ENCODE measurements around the gene YY1AP1.
"Not testable (repeated sequence)": the region's sequence is repeated elsewhere in the genome, so short reads cannot be mapped to it uniquely, and the experiment has no call there.

Gene YY1AP1

DNA sequence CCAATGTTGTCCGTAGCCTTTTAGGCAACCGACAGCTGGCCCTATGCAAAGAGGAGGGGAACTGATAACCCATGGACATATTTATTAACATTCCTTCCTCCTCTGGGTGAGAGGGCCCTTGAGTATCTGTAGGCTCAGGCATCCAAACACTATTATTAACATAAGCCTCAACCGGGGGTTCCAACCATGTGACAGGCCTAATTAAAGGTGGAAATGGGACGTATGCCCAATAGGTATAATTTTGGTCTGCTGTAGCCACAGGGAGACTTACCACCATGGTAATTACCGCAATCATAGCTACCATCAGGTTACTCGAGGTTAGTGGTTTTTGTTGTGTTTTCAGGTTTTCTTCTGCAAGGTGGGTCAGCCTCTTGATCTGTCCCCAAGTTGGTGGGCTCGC lies 5.6 kb upstream of the YY1AP1 start:
- DNase-seq: no peak

DNA sequence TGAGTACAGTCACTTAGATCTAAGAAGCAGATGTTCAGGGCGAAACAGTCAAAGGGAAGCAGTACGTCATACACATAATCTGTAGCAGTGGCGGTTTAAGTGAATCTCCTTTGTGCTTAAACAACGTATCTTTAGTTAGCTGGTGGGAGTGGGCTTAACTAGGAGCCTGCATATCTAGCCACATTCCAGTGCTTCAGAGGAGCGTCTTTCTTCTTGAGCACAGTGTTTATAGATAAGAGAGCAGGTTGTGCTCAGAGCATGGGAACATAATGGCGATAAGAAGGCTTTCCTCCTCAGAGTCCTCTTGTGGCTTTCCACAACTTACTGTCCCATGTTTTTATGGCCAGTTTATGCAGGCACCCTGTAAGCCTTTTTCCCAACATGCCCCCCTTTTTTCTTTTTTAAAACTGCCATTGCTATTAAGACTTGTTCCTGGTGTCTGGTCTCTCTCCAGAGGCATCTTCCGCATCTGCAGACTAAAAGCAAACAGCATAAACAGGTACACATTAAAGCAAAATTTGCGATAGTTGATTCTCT lies 3.5 kb upstream of the YY1AP1 start:
- DNase-seq: no peak

DNA sequence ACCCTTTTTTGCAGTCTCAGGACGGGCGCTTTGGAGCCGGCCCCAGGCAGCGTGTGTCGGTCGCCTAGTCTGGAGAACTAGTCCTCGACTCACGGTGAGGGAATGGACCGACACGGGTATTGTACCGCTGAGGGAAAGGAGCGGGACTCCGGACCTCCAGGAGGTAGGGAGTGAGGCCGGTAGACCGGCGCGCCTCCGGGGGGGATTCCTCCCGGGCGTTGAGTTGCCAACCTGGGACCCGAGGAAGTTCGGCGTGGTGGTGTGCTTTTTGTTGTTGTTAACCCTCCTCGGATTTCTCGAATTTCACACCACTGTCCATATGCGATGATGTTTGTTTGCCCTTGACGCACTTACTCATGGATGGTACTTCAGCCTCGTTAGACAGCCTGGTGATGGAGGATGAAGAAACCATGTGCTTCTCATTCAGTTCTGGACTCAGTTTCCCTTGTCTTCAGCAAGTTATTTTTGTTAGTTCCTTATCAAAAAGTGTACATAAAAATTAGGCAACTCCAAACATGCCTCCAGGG lies 570 bp upstream of the YY1AP1 start, which contains the start of gene DAP3:
TSS of gene DAP3 (plus strand) at position 11 of the 527 bp plus-strand sequence. CDS start 20,689 bp downstream, outside the sequence.
- not testable (repeated sequence) for DNase-seq

DNA sequence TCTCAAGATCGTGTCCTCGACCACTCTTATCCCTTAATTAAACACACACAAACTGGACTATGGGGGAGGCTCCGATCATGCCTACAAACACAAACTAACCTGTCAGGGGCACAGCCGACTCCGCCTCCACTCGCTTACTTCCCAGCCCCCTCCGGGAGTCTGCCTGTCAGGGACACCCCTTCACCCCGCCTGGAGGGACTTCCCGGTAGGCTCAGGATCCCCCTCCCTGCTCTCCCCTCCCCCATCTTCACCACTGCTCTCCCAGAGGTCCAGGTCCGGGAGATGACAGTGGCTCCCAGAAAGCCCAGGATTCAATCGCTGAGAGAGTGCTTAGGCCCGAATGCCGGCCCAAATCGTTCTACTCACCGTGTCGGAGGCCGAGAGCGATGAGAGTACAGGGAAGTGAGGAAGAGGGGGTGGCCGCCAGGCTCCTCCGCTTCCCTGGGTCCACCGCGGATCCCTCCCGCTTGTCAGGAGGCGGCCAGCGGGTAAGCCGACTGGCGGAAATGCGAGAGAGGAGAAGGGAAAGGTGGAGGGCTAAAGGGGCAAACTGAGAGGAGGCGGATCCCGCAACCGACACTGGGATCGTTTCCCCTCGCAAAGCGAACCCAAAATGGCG lies 760 bp downstream of the YY1AP1 start:
- not testable (repeated sequence) for DNase-seq

DNA sequence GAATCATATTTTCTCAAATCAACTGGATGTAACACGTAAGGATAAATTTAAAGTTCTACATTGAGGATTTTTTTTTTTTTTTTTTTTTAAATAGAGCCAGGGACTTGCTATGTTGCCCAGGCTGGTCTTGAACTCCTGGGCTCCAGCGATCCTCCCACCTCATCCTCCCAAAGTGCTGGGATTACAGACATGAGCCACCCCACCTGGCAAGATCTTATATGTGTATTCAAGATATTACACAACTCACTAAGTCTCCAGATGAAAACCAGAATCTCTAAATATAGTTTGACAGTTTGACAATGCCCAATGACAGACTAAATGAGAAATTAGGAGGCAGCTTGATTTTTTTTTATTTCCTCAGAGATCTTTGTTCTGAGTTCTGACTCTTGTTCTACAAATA lies 6.8 kb downstream of the YY1AP1 start:
- DNase-seq: no peak

DNA sequence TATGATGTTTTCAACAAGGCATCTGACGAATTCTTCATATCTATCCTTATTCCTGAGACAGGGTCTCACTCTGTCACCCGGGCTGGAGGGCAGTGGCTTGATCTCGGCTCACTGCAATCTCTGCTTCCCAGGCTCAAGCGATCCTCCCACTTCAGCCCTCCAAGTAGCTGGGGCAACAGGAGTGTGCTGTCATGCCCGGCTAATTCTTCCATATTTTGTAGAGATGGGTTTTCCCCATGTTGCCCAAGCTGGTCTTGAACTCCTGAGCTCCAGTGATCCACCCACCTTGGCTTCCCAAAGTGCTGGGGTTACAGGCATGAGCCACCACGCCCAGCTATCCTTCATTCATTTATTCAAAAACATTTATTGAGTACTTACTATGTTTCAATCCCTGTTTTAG lies 8.0 kb downstream of the YY1AP1 start:
- no peak for DNase-seq

DNA sequence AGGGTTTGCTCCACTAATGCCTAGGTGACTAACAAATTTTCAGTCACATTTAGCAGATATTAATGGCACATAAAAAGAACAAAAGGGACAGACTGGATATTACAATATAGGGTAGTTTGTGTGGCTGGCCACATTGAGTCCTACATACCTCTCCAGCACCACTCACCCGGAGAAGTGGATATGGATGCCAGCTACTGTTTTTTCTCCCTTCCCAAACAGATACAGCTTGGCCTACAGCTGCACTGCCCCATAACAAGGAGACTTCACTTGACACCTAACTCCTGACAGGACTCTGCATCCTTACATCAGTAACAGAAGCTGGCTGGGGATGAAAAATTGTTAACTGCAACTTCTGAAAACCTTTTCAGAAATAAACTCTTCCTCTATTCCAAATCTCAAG lies 9.6 kb downstream of the YY1AP1 start:
- DNase-seq: not testable (repeated sequence)

DNA sequence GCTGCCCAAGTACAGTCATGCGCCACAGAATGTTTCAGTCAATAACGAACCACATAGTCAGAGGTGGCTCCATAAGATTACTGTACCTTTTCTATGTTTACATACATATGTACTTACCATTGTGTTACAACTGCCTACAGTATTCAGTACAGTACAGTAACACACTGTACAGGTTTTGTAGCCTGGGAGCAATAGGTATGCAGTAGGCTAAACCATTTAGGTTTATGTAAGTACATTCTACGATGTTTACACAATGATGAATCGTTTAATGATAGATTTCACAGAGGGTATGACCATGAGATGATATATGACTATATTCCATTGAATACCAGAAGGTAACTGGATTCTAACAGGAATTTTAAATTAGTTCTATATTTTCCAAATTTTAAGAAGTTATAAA lies 10.5 kb downstream of the YY1AP1 start:
- no peak for DNase-seq

DNA sequence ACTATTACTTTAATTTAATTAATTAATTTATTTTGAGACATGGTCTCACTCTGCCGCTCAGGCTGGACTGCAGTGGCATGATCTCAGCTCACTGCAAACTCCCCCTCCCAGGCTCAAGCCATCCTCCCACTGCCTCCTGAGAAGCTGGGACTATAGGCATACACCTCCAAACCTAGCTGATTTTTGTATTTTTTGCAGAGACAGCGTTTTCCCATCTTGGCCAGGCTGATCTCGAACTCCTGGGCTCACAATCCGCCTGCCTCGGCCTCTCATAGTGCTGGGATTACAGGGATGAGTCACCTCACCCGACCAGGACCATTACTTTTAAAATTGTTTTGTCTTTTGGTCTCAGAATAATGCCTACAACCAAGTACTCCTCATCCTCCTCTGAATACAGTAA lies 15.6 kb downstream of the YY1AP1 start:
- DNase-seq: no peak

DNA sequence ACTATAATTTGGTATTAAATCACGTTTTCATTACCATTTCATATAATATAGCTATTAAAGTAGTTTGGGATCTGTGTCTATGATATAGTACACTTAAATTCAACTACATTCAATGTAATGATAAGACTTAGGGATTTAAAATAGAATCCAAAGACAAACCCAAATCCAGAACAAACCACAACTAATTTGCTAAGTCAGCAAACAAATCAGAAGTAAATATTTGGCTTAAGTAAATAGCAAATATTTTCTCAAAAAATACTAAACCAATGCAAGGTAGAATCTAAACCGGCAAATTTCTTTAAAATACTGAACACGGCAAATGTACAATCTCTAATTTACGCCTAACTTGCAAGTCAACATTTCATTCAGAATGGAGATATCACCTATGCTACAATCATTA lies 16.8 kb downstream of the YY1AP1 start:
- DNase-seq: no peak

DNA sequence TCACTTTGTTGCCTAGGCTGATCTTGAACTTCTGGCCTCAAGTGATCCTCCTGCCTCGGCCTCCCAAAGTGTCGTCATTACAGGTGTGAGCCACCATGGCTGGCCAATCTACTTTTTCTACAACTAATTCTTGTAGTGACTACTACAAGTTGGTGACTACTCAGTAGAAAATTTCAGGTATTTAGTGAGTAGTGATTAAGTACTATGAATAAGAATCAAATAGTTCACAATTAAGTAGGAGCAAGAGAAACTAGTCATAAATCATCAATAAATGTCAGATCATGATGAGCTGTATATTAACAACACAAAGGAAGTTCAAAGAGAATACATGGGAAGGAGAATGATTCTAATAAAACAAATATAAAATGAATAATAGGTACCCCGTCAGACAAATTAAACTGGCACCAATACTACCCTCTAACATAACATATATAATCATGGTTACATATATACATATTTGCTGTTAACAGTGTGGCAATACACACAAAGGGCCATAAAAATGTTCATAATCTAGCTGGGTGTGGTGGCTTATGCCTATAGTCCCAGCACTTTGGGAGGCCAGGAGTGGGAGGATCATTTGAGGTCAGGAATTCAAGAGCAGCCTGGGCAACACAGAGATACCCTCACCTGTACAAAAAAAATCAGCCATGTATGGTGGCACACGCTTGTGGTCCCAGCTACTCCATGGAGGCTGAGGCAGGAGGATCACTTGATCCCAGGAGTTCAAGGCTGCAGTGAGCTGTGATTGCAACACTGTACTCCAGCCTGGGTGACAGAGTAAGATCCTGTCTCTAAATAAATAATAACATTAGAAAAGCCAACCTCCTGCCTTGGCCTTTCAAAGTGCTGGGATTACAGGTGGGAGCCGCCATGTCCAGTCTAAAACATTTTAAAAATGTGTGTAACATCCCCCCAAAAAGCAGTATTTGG lies 19.1 kb downstream of the YY1AP1 start:
- DNase-seq: no peak

DNA sequence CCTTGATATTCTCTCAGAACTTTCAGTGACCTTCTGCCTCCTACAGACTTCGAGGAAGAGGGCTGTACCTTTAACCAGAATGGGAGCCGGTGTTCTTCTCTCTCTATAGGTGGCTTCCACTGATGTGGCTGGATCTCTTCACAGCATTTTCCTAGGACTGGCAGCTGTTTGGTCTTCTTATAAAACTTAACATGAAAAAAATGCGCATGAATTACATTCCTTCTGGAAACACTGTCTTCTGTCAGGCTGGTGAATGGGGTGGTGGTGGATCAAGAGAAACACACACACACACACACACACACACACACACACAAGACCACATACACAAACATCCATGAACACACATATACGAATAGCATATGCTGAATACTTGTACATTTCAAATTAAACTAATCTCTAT lies 27.3 kb downstream of the YY1AP1 start:
- not testable (repeated sequence) for DNase-seq

DNA sequence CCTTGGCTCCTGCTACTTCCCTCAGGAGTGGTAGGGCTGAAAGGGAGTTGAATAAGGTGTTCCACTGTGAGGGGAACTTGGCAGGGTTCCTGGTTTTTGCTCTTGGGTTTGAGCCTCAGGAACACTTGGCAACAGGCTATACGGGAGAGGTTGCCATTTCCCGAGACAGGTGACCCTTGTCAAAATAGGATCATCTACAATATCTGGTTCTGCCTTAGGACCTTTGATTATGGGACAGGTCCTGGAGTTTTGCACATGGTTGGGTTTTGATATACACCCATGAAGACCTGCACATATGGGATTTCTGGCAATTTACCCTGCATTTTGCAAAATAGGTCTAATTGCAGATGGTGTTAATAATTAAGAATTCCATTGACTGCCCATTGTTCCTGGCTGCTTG lies 31.1 kb downstream of the YY1AP1 start:
- no peak for DNase-seq

DNA sequence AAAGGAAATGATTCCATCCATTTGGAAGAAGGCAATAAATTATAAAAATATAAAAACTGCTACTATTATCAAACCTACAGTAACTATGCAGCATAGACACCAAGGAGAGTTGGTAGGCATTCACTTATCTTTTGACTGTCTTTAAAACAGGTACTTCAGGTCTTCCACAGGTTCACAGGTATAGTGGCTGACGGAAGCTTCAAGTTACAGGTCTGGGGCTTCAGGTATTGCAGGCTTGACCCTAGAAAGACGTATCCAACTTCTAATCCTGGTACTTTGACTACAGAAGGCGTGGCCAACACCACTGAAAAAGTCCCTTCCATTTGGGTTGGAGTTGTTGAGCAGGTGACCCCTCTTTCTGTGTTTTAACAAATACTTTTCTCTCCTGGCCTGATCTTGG lies 35.6 kb downstream of the YY1AP1 start:
- DNase-seq: no peak

DNA sequence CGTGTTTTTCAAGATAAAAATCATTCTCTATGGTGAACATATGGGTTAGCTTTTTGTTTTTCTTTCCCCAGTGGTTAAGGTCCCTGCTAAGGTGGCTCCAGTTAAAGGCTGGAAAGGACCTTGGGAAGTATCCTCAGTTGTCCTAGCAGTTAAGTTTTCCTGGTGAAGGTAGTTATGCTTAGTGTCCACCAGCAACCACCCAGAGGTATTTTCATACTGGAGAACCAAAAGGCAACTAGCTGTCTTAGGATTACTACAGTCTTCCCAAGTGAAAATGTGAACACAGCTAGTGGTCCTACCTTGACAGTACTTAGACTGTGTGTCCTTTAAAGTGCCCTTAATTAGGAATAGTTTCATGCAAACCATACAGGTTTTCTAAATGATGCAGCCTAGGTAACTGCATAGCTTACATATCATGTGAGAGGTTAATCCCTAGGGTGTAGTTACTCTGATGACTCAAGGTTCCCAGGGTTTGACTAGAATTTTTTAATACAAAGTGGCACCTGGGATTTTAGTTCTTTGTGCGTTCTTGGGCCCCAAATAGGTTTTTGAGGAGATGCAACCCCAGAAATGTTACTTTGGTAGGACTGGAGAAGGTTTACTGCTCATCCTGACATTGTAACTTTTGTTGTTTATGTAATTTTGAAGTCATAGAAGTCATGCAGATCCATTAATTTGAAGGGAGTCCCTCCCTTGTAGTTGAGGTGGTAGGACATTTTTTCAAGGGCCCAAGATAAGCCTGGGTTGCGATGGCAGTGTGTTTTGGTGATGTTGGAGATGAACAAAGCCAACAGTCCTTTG lies 36.5 kb downstream of the YY1AP1 start:
- DNase-seq: no peak

DNA sequence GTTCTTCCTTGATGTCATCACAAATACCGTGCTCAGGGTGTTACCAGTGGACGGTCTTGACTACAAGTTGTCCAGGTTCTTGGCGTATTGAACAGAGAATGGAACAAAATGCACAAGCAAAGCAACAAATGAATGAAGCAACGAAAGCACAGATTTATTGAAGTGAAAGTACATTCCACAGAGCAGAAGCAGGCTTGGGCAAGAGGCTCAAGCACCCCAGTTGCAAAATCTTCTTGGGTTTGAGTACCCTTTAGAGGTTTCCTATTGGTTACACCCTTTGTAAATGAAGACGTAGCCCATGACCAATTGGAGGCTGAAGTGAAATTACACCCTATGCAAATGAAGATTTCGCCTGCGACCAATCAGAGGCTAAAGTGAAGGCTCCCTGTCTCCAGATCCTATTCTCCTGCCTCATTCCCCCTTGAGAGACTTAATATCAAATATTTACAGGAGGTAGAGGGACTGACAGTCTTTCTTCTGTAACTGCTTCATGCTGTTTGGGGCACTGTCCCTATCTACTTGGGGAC lies 38.3 kb downstream of the YY1AP1 start:
- no peak for DNase-seq

DNA sequence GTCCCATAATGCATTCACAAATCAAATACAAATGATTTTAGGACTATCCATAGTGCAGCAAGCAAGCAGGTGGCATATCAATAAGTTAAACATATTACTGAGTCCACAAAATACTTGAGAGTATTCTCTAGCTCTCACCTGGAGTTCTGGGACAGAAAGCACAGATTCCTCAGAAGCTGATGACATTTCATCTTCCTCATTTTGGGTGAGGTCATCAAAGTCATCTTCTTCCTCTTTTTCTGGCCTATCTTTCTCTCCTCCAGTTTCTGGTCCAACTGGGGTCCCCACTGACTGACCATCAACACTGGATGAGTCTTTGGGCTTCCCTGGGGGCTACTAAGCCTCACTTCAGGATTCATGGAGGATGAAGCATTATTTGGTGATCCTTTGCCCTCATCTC lies 38.9 kb downstream of the YY1AP1 start:
- no peak for DNase-seq

DNA sequence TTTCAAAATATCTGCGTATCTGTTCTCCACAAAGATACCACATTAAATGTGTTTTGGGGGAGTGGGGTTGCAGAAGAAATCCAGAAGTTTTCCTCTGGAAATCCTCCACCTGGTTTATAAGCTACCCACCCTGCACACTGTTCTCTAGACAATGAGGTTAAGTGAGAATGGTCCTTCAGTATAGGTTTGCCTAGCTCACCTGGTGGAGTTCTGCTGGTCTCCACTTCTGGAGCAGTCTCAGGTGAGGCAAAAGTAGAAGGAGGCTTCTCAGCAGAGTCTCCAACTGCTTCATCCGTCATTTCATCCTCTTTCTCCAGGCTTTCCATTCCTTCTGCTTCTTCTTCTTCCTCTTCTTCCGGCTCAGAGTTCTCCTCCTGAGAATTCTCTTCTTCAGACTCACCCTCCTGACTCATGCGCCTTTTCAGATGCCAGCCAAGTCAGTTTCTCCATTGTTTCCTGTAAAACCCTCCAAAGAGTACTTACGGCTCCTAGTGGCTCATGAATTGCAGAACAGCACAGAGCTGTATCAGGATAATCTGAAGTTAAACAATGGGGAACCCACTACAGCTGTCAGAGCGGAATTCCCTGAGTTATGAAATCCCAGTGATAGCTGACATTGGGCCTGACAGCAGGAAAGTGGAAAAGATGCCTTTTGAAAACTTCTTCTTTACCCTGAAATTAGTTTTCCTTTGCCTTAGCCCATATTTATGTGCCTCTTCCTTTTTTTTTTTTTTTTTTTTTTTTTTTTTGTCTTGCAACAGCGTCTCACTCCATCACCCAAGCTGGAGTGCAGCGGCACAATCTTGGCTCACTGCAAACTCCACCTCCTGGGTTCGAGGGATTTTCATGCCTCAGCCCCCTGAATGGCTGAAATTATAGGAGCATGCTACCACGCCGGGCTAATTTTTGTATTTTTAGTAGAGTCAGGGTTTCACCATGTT lies 40.1 kb downstream of the YY1AP1 start:
- DNase-seq: peak; percentile 38

DNA sequence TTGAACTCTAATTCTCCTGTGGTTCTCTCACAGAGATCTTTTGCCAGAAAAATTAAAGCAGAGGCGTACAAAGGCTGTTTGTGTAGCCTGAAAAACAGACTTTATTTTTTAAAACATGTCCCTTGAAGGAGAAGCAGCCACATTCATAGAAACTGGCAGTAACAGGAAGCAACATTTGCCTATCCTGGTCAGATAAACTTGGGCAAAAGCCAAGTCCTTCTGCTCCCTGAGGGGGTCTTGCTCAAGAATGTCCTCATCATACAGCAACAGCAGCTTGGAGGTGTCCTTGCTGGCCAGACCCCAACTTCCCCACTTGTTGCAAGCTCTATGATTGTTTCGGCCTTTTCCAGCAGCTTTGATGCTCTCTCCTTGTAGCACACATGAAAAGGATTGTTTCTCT lies 42.3 kb downstream of the YY1AP1 start:
- no peak for DNase-seq

DNA sequence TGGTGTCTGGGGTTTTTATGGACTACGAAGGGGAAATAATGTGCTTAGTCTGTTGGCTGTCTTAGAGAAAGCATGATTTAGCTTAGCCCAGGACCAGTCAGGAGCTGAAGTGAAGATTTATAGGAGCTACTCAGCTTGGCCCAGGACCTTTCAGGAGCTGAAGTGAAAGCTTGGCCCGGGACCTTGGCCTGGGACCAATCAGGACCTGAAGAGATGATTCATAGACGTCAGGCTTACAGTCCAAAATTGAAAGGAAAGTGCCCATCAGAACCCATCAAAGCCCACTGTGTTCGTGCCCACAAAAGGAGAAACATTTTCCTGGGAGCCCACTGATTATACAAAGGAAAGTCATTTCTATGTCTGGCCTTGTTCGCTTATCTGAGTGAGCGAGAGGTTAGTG lies 42.9 kb downstream of the YY1AP1 start:
- DNase-seq: no peak

DNA sequence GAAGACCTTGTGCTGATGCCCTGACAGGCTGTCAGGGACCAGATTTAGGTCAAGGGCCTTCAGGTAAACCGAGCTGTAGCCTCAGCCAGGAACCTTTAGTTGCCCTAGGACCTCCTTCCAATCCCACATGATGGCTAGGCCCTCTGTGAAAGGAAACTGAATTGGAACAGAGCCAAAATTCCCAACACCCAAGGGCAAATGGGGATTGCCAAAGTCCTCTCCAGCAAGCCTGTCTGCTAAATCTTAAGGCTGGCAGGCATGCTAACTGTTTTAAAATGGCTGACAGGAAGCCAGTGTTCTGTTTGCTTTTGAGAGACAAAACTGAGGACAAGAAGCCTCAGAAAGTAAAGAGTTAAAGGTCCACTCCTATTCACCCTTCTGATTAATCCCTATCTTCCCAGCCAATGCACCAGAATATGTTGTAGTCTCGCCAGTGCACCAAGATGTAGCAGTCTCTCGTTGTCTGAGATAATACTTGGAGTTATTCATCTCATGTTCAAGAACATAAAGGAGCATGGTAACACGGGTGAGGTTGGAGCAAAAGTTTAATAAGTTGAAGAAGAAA lies 43.5 kb downstream of the YY1AP1 start:
- DNase-seq: no peak
